NCI-H1417 treated with DMSO at 0.1 percent for 48 hours (cell line): ENCODE results near the gene FAM227B.

Experiments used
- DNase-seq: peaks from one replicate; lab custom pipeline; 2025; lab: John Stamatoyannopoulos, UW

The FAM227B gene

DNA sequence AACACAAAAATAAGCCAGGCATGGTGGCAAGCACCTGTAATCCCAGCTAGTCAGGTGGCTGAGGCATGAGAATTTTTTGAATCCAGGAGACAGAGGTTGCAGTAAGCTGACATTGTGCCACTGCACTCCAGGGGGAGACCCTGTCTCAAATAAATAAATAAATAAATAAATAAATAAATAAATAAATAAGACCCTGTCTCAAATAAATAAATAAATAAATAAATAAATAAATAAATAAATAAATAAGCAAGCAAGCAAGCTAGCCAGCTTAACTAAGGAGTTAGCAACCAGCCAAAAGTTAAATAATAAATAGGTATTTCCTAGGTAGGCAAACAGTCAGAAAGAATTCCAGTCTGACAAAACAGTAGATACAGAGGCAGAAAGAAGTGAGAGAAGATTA, 326.7 kb downstream of the FAM227B start:
- no peak for DNase-seq

DNA sequence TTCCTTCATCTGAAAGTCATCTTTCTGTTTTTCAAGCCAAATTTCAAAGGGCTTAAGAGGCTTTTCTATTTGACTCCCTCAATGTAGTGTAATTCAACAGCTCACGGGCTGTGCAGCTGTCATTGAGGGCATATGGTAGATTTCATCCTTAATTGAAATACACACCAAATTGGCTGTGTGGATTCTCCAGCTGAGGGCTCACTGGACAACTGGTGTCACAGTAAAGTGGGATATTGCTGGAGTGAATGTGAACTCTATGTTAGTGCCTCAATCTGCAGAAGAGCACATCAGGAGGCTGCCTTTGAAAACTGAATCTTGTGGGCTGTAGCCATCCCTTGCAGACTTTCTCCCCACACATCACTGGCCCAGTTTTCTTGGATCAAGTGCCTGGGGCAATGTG, 330.4 kb downstream of the FAM227B start:
- DNase-seq: no peak

DNA sequence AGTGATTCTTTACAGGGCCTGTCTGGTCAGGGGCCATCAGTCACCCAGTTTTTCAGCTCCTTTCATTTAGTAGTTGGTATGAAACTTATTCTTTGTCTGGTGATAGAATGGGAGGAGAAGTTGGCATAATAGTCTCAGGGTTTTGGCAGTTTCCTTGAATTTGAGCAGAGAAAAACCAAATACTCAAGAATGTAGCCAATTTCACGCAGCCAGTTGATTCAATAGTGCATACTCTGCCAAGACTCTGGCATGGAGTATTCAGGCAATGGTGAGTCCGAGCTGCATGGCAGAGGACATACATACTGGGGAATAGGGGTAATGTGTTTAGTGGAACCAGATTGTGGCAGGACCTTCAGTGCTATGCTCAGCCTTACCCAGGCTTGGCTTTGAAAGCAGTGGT, 332.2 kb downstream of the FAM227B start:
- DNase-seq: no peak

DNA sequence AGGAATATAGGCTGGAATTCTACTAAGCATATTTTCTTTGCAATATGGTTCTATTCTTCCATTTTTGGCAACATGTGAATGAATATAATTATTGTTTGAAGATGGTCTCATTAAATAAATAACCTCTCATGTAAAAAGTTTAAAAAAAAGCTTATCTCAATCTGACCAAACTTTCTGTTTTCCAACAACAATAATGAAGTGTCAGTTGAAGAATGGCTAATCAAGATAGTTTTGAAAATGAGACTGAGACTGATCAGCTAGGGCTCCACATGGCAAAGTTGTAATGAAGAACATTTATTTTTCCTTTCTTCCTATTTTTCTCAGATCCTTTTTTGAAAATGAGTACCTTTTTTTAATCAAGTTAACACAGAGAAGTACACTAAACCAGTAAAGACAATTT, 333.1 kb downstream of the FAM227B start:
- DNase-seq: no peak

DNA sequence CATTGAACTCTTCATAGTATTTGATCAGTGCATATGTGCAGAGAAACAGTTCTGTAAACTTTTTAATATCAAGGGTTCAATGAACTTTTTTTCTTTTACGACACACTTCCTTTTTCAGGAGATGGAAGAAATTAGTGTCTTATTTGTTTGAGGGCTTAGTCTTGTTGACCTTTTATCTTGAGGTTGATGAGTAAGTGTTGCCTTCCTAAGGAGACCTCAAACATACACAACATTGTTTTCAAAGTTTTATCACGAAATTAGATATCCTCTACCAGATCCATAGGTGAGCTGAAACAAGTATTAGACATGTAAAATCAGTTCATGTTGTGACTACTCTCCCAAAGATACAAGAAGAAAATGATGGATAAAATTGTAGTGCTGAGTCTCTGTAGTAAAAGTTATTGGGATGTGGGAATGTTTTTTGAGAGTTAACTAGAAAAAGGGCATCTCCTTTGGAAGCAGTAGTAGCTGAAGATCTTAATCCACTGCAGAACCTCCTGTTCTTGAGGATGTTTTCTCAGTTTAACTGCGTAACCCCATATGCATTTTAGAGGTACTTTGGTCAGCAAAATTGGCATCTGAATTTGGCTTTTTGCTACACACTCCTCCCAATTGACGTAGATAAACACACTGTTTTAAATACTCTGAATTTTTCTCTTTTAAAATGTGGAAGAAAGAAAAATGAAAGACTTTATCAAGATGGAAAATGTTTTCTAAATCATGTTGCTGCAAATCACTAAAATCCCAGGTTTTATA, 333.8 kb downstream of the FAM227B start:
- no peak for DNase-seq

DNA sequence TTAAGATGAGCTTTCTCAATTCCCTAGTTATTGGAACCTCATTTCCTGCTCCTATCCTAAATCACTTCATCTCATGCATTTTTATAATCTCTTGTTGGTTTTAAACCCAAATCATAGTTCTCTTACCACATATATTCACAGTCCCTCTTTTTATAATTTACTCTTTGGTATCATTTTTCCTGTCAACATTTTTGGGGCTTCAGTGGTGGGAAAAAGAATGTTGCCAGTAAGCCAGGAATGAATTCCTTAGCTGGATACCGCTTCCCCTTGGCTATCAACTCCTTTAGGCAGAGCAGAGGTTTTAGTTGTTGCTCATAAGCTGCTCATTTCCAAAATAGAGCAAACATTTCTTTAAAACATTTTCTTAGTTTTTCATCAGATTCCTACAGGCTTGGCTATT, 338.3 kb downstream of the FAM227B start:
- DNase-seq: no peak

DNA sequence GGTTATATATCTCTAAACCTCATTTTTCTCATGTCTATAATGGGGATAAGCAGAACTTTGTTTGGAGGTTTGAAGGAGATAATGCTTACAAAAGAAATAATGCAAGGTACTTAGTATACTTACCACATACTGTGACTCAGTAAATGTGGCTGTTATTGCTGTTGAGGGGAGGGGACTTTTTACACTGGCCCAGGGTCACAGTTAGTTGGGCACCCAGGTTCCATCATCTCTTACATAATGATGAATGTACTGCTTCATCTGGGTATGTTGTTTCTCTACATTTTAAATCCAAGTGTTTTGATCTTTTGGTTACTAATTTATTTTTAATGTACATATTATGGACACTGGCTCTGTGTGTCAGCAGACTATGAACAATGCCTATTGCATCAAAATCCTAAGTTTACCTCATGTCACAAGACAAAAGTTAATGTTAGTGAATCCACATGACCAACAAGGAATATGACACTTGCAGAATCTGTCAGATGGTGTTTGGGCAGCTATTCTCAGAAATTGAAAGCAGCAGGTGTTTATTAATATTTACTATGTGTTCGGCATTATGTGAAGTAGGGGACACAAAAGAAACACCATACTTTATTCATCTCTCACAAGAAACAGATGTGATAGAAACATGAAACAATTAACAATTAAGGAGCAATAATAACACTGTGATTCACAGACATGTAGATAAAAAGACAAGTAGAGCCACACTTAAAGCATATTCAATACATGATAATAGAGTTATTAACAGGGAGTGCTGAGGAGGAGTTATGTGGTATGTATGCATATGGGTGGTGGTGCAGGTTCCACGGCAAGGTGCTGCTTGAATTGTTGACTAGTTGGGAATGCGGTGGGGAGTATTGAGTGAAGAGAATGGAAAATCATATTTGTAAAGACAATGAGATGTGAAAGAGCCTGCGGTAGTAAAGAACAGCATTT, 340.8 kb downstream of the FAM227B start:
- no peak for DNase-seq

DNA sequence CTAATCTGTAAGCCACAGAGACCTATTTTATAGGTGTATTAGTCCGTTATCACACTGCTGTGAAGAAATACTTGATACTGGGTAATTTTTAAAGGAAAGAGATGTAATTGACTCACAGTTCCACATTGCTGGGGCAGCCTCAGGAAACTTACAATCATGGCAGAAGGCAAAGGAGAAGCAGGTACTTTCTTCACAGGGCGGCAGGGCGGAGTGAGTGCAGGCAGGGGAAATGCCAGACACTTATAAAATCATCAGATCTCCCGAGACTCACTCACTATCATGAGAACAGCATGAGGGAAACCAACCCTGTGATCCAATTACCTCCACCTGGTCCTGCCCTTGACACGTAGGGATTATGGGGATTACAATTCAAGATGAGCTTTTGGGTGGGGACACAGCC, 341.9 kb downstream of the FAM227B start:
- no peak for DNase-seq
